GM12873 (cell line): ENCODE results near the gene CD164.

Experiments used
- CTCF ChIP-seq: IDR thresholded peaks from 2 replicates; pipeline ENCODE4 v1.5.1; 2012; ENCODE audit warnings: low read depth, mild to moderate bottlenecking, moderate library complexity, low read length, control low read depth; ENCODE audit not compliant: insufficient read depth; ENCODE audit errors: missing control alignments

Gene CD164

DNA sequence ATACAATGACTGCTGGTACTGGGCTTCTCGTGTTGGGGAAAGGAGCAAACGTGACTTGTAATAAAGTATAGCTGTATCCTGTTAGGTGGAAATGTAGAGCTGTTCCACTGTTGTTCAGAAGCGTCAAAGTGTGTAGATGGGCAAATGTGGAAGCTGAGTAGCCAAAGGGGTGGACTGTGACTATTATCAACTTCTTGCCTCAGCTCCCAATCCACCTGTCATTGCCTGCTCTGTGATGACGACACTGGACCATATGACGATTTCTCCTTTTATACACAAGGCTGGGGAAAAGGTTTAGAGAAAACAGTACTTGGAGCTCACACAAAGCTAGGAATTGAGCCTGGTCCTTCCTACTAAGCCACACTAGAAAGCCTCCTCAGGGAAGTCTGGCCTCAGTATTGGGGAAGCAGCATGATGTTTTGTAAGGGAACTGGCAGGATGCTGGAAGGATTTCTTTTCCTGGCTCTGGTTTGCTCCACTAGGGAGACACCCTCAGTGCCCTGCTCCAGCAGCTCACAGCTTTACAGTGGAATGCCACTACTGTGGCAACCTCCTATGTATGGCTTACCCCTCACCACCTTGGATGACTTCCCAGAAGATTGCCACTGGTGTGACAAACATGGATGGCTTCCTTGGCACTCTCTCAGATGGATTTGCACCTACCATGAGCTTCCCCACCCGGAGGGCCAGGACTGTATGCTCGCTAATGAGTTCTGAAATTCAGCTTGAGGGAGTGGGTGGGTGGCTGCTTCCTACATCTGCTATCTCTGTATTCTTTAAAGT lies 20.0 kb downstream of the CD164 start:
- no peak for TF ChIP-seq CTCF

DNA sequence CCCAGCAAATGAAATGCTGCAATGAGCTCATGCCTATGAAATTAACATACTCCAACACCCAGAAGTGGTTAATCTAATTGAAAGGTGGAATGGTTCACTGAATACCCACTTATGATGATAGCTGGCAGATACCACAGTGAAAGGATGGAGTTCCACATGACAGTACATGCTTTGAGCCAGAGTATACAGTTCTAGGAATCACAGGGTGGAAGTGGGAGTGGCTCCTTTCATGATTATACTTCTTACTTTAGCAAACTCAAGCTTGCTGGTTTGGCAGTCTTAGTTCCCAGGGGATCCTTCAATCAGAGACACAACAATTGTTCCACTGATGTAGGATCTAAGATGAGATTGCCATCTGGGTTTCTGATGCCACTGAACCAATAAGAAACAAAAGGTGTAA lies 21.5 kb downstream of the CD164 start:
- no peak for TF ChIP-seq CTCF

- no peak for TF ChIP-seq CTCF
Measured at GRCh38 chr6:109360281-109360680, 22.0 kb downstream of the CD164 start.

GRCh38 chr6:109359248-109359647 lies 23.0 kb downstream of the CD164 start:
- no peak for TF ChIP-seq CTCF

- no peak for TF ChIP-seq CTCF
Measured at GRCh38 chr6:109358204-109358603, 24.1 kb downstream of the CD164 start.

DNA sequence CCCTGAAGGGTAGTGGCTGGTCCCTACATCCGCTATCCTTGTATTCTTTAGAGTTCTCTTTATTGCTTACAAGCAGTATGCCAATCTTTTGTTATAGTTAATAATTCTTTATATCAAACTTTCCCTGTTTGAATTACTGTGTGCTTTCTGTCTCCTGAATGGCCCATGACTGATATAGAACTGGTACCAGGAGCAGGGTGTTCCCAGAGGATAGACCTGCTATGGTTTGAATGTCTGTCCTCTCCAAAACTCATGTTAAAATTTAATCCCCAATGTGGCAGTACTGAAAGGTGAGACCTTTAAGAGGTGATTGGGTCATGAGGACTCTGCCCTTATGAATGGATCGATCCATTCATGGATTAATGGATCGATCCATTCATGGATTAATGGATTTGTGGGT lies 26.0 kb downstream of the CD164 start:
- TF ChIP-seq CTCF: no peak

GRCh38 chr6:109351231-109352130 lies 30.8 kb downstream of the CD164 start:
- no peak for TF ChIP-seq CTCF
